GM23338 (cell line): ENCODE results near the gene MYOM1. TPM values are rescaled to one million over a fixed set of nuclear protein-coding genes. Genes with fewer than 3 reads are reported as not detected.

Experiments used
- ATAC-seq: fragments of 200-7000 bp; cut with Tn5 transposase; 3 replicates; pipeline ENCODE4 v1.9.1; 2020
- DNase-seq: peaks from one replicate; pipeline ENCODE4 v3.0.0-alpha.2; 2015; ENCODE audit warnings: low spot score
- H2AFZ ChIP-seq: fragments of 200-600 bp; sonication (generic); 2 replicates; pipeline ENCODE4 v1.8.0; 2016; ENCODE audit warnings: antibody characterized with exemption, mild to moderate bottlenecking, moderate library complexity
- H3F3A ChIP-seq: fragments of 200-600 bp; sonication (generic); replicated peaks from 2 replicates; pipeline ENCODE4 v1.8.0; 2017; ENCODE audit warnings: antibody characterized with exemption, mixed run types, low read depth
- H3K27ac ChIP-seq: fragments of 200-600 bp; sonication (generic); 2 replicates; pipeline ENCODE4 v1.6.1; 2016; ENCODE audit warnings: low read depth
- H3K27me3 ChIP-seq: fragments of 200-600 bp; sonication (generic); 2 replicates; pipeline ENCODE4 v1.8.0; 2016; ENCODE audit warnings: mild to moderate bottlenecking, mixed run types, moderate library complexity; ENCODE audit not compliant: insufficient read depth
- H3K36me3 ChIP-seq: fragments of 200-600 bp; sonication (generic); 2 replicates; pipeline ENCODE4 v1.8.0; 2016; ENCODE audit warnings: mild to moderate bottlenecking; ENCODE audit not compliant: insufficient read depth
- H3K4me1 ChIP-seq: fragments of 200-600 bp; sonication (generic); 2 replicates; pipeline ENCODE4 v1.8.0; 2016; ENCODE audit warnings: mild to moderate bottlenecking, moderate library complexity; ENCODE audit not compliant: insufficient read depth
- H3K4me2 ChIP-seq: fragments of 200-600 bp; sonication (generic); 2 replicates; pipeline ENCODE4 v1.7.1; 2017; ENCODE audit warnings: mixed run types
- H3K4me3 ChIP-seq: fragments of 200-600 bp; sonication (generic); 2 replicates; pipeline ENCODE4 v1.6.1; 2016; ENCODE audit warnings: mixed run types
- H3K79me2 ChIP-seq: fragments of 200-600 bp; sonication (generic); replicated peaks from 2 replicates; pipeline ENCODE4 v1.8.0; 2017; ENCODE audit warnings: mild to moderate bottlenecking; ENCODE audit not compliant: insufficient read depth
- H3K9me2 ChIP-seq: fragments of 200-600 bp; sonication (generic); 2 replicates; pipeline ENCODE4 v1.8.0; 2017; ENCODE audit not compliant: insufficient read depth
- H4K20me1 ChIP-seq: fragments of 200-600 bp; sonication (generic); replicated peaks from 2 replicates; pipeline ENCODE4 v1.8.0; 2017; ENCODE audit warnings: mild to moderate bottlenecking; ENCODE audit not compliant: insufficient read depth
- H3K27ac Mint-ChIP-seq: 2 replicates; pipeline ENCODE4 v1.8.0; 2020; ENCODE audit warnings: inconsistent platforms, mild to moderate bottlenecking, moderate library complexity, mixed read lengths
- H3K27me3 Mint-ChIP-seq: 3 replicates; pipeline ENCODE4 v1.8.0; 2022; ENCODE audit warnings: low read depth, mild to moderate bottlenecking, moderate library complexity, mixed read lengths, inconsistent platforms; ENCODE audit not compliant: insufficient read depth, poor library complexity
- H3K36me3 Mint-ChIP-seq: 3 replicates; pipeline ENCODE4 v1.8.0; 2021; ENCODE audit warnings: low read depth, mild to moderate bottlenecking, inconsistent platforms, moderate library complexity, mixed read lengths
- H3K4me1 Mint-ChIP-seq: 3 replicates; pipeline ENCODE4 v1.8.0; 2020; ENCODE audit warnings: mild to moderate bottlenecking, inconsistent platforms, mixed read lengths
- H3K4me3 Mint-ChIP-seq: 3 replicates; pipeline ENCODE4 v1.8.0; 2021; ENCODE audit warnings: moderate library complexity, mild to moderate bottlenecking, inconsistent platforms, mixed read lengths
- H3K9me3 Mint-ChIP-seq: 3 replicates; pipeline ENCODE4 v1.8.0; 2020; ENCODE audit warnings: moderate library complexity, mild to moderate bottlenecking, inconsistent platforms, mixed read lengths
- CREB1 ChIP-seq: fragments of 250-450 bp; sonication (Bioruptor Pico); IDR thresholded peaks from 2 replicates; pipeline ENCODE4 v1.5.0; 2020; ENCODE audit warnings: low read depth, mild to moderate bottlenecking, moderate library complexity
- EZH2 ChIP-seq: fragments of 200-600 bp; sonication (generic); IDR thresholded peaks from one replicate; pipeline ENCODE4 v1.8.0; 2017; ENCODE audit warnings: antibody characterized with exemption, mild to moderate bottlenecking, low read depth; ENCODE audit not compliant: unreplicated experiment
- EZH2phosphoT487 ChIP-seq: fragments of 200-600 bp; sonication (generic); IDR thresholded peaks from one replicate; pipeline ENCODE4 v1.8.1; 2018; ENCODE audit warnings: antibody characterized with exemption; ENCODE audit not compliant: unreplicated experiment
- POLR2AphosphoS5 ChIP-seq: IDR thresholded peaks from 2 replicates; pipeline ENCODE4 v1.6.1; 2016; ENCODE audit warnings: antibody characterized with exemption, low read depth
- STAT1 ChIP-seq: IDR thresholded peaks from one replicate; pipeline ENCODE4 v1.6.1; 2016; ENCODE audit warnings: antibody characterized with exemption; ENCODE audit not compliant: unreplicated experiment
- ZNF114 ChIP-seq: fragments of 250-450 bp; sonication (Bioruptor Pico); IDR thresholded peaks from 2 replicates; pipeline ENCODE4 v1.5.0; 2020; ENCODE audit warnings: mild to moderate bottlenecking, moderate library complexity
- ZNF331 ChIP-seq: fragments of 250-450 bp; sonication (Bioruptor Pico); IDR thresholded peaks from 2 replicates; pipeline ENCODE4 v1.5.0; 2020; ENCODE audit warnings: low read depth, mild to moderate bottlenecking, moderate library complexity
- polyA plus RNA-seq: library from polyadenylated mRNA; unstranded; fragments of >200 nt; fragmentation: Nextera tagmentation; extraction: Ambion mirVana; gene quantifications from 2 replicates; pipeline ENCODE4 v1.2.1, GENCODE V29; 2016
- total RNA-seq: library from RNA; depleted of rRNA; stranded (reverse); fragments of >200 nt; shearing (Covaris generic); gene quantifications from 2 replicates; pipeline ENCODE4 v1.2.3, GENCODE V29; 2014
- TF ChIP-seq, protein P1 (sequence below): IDR thresholded peaks from one replicate; pipeline ENCODE4 v1.6.1; 2018; ENCODE audit warnings: antibody characterized with exemption; ENCODE audit not compliant: unreplicated experiment
- TF ChIP-seq, protein P2 (sequence below): IDR thresholded peaks from 2 replicates; pipeline ENCODE4 v1.6.1; 2016; ENCODE audit warnings: antibody characterized with exemption
- TF ChIP-seq, protein P3 (sequence below), 2 experiments: fragments of 200-600 bp in 1 of 2; sonication (generic) in 1 of 2; conservative IDR thresholded peaks; 2 replicates each; pipeline versions ENCODE4 v1.5.1 to v1.6.1; 2016 to 2017; ENCODE audit warnings: antibody characterized with exemption in 2 of 2, low read depth in 2 of 2, mild to moderate bottlenecking in 2 of 2, moderate library complexity in 1 of 2

Gene MYOM1
- total and polyA plus RNA-seq, 2 experiments from 2014 or later, result 0.27 to 0.38 TPM

DNA sequence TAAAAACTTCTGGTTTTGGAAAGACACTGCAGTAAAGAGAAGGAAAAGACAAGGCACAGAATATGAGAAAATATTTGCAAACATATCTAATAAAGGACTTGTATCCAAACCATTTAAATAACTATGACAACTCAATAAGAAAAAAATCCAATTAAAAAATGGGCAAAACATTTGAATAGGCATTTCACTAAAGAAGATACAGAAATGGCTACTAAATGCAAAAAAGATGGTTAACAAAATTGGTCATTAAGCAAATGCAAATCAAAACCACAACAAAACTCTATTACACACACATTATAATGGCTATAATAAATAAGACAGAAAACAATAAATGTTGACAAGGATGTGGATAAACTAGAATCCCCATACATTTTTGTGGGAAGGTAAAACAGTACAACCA lies 14.5 kb downstream of the MYOM1 start:
- no peaks in the 10 kb centered on the region for H3K4me1 Mint-ChIP-seq
- no peaks in the 10 kb centered on the region; the same call in 1 of the 3 replicates for H3K9me3 Mint-ChIP-seq
- no peak overlapping the region for H3K4me2 ChIP-seq
- H3K4me3 ChIP-seq, result no peak overlapping the region
- no peaks in the 10 kb centered on the region for H3K4me1 ChIP-seq
- no peaks in the 10 kb centered on the region for H3F3A ChIP-seq
- H3K36me3 ChIP-seq, result no peaks in the 10 kb centered on the region
- no peaks in the 10 kb centered on the region for H3K36me3 Mint-ChIP-seq
- no peak overlapping the region for H3K4me3 Mint-ChIP-seq
- H3K27me3 ChIP-seq, result no peaks in the 10 kb centered on the region
- no peak for DNase-seq
- no peaks in the 10 kb centered on the region for H3K79me2 ChIP-seq
- H3K27ac ChIP-seq, result no peak overlapping the region
- no peak for TF ChIP-seq ZNF114
- TF ChIP-seq EZH2phosphoT487, result no peak
- TF ChIP-seq, protein P1, sequence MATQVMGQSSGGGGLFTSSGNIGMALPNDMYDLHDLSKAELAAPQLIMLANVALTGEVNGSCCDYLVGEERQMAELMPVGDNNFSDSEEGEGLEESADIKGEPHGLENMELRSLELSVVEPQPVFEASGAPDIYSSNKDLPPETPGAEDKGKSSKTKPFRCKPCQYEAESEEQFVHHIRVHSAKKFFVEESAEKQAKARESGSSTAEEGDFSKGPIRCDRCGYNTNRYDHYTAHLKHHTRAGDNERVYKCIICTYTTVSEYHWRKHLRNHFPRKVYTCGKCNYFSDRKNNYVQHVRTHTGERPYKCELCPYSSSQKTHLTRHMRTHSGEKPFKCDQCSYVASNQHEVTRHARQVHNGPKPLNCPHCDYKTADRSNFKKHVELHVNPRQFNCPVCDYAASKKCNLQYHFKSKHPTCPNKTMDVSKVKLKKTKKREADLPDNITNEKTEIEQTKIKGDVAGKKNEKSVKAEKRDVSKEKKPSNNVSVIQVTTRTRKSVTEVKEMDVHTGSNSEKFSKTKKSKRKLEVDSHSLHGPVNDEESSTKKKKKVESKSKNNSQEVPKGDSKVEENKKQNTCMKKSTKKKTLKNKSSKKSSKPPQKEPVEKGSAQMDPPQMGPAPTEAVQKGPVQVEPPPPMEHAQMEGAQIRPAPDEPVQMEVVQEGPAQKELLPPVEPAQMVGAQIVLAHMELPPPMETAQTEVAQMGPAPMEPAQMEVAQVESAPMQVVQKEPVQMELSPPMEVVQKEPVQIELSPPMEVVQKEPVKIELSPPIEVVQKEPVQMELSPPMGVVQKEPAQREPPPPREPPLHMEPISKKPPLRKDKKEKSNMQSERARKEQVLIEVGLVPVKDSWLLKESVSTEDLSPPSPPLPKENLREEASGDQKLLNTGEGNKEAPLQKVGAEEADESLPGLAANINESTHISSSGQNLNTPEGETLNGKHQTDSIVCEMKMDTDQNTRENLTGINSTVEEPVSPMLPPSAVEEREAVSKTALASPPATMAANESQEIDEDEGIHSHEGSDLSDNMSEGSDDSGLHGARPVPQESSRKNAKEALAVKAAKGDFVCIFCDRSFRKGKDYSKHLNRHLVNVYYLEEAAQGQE, result no peak
- no peak for TF ChIP-seq STAT1
- no peak for TF ChIP-seq POLR2AphosphoS5
- TF ChIP-seq ZNF331 (CRISPR knock-in tag), result no peak
- TF ChIP-seq, protein P2, sequence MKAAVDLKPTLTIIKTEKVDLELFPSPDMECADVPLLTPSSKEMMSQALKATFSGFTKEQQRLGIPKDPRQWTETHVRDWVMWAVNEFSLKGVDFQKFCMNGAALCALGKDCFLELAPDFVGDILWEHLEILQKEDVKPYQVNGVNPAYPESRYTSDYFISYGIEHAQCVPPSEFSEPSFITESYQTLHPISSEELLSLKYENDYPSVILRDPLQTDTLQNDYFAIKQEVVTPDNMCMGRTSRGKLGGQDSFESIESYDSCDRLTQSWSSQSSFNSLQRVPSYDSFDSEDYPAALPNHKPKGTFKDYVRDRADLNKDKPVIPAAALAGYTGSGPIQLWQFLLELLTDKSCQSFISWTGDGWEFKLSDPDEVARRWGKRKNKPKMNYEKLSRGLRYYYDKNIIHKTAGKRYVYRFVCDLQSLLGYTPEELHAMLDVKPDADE, result no peak
- H2AFZ ChIP-seq, result no peak overlapping the region
- H3K9me2 ChIP-seq, result no peaks in the 10 kb centered on the region
- ATAC-seq, result no peak
- H3K27me3 Mint-ChIP-seq, result no peaks in the 10 kb centered on the region
- no peak overlapping the region for H3K27ac Mint-ChIP-seq
- no peaks in the 10 kb centered on the region for H4K20me1 ChIP-seq

DNA sequence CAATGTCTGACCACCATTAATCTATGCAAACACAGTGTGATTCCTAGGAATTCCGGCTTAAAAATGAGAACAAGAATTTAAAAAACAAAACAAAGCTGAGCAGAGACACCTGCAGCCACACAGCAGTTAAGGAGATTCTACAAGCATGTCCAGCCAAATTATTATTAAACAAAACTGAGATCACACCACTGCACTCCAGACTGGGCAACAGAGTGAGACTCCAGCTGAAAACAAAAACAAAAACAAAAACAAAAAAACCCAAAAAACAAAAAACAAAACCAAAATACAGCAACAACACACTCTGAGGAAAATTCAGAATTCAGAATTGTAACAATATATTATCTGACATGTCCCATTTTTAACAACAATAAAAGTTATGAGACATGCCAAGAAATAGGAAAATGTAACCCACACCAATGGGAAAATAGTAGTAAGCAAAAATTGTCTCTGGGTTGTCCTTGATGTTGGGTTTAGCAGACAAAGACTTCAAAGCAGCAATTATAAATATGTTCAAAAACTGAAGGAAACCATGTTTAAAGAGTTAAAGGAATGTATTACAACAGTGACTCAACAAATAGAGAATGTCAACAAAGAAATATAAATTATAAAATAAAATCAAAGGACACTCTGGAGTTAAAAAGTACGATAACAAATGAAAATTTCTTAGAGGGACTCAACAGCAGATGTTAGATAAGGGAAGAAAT lies 19.7 kb downstream of the MYOM1 start:
- Histone ChIP-seq H3K27ac (no peak overlapping the region), H3K4me3 (no peak overlapping the region), H3K36me3 (no peaks in the 10 kb centered on the region), H3K4me1 (no peaks in the 10 kb centered on the region), H2AFZ (no peak overlapping the region), H3K79me2 (no peaks in the 10 kb centered on the region), H4K20me1 (no peaks in the 10 kb centered on the region), H3K4me2 (no peak overlapping the region), H3K9me2 (no peaks in the 10 kb centered on the region), H3F3A (no peaks in the 10 kb centered on the region), H3K27me3 (no peaks in the 10 kb centered on the region)
- Mint-ChIP-seq H3K27me3 (peaks cover 3% of the 10 kb centered on the region), H3K4me3 (no peak overlapping the region), H3K27ac (no peak overlapping the region), H3K4me1 (no peaks in the 10 kb centered on the region), H3K36me3 (no peaks in the 10 kb centered on the region), H3K9me3 (no peaks in the 10 kb centered on the region; the same call in 2 of the 3 replicates)
- DNase-seq, result no peak
- ATAC-seq, result no peak
- TF ChIP-seq POLR2AphosphoS5, result no peak
- no peak for TF ChIP-seq ZNF331 (CRISPR knock-in tag)
- TF ChIP-seq, protein P1, result no peak
- no peak for TF ChIP-seq CREB1 (CRISPR knock-in tag)
- no peak for TF ChIP-seq EZH2
- TF ChIP-seq, protein P3, sequence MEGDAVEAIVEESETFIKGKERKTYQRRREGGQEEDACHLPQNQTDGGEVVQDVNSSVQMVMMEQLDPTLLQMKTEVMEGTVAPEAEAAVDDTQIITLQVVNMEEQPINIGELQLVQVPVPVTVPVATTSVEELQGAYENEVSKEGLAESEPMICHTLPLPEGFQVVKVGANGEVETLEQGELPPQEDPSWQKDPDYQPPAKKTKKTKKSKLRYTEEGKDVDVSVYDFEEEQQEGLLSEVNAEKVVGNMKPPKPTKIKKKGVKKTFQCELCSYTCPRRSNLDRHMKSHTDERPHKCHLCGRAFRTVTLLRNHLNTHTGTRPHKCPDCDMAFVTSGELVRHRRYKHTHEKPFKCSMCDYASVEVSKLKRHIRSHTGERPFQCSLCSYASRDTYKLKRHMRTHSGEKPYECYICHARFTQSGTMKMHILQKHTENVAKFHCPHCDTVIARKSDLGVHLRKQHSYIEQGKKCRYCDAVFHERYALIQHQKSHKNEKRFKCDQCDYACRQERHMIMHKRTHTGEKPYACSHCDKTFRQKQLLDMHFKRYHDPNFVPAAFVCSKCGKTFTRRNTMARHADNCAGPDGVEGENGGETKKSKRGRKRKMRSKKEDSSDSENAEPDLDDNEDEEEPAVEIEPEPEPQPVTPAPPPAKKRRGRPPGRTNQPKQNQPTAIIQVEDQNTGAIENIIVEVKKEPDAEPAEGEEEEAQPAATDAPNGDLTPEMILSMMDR (conservative IDR thresholded peaks at IDR 0.05; ENCODE audit: low read depth in 2 of 2), result no peak
- no peak for TF ChIP-seq EZH2phosphoT487
- TF ChIP-seq, protein P2, result no peak
- no peak for TF ChIP-seq ZNF114
- no peak for TF ChIP-seq STAT1
